ENCODE data around the gene ARFGEF2.
A peak's percentile ranks its signal among the peaks of the same experiment; 100 is the strongest.
"Not testable (repeated sequence)": the region's sequence is repeated elsewhere in the genome, so short reads cannot be mapped to it uniquely, and the experiment has no call there.

The ARFGEF2 gene

DNA sequence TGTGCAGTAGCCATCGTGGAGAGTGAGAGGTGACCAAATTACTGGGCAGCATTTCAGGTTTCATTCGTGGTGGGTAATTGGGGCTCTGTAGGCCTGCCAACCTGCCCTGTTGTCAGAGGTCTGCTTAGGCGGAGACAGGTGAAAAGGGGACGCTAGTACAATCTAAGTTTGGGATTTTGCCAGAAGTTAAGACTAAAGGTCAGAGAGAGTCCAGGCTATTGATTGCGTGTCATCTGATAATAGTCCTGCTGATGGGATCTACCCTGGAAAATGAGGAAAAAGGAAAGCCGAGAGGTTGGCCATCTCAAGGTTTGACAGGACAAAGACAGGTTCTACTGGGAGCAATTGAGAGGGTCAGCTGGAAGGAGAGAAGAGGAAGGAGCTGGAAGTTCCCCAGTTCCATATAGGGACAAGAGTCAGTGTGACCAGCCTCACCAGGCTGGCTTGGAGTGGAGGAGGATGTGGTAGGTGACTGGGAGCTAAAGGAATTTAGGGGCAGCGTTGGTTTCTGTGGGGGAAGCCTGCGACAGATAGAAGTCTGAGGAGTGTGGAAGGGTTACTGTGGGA lies 10.9 kb downstream of the ARFGEF2 start:
- no peak overlapping the region for H3K4me2 ChIP-seq (ENCODE audit: low read depth, low read length, poor library complexity, severe bottlenecking)
- H3K79me2 ChIP-seq (ENCODE audit: insufficient read depth, low read length) = peaks cover 66% of the 10 kb centered on the region
- H3K27me3 ChIP-seq (ENCODE audit: insufficient read depth, low read length, poor library complexity, severe bottlenecking) = no peaks in the 10 kb centered on the region

DNA sequence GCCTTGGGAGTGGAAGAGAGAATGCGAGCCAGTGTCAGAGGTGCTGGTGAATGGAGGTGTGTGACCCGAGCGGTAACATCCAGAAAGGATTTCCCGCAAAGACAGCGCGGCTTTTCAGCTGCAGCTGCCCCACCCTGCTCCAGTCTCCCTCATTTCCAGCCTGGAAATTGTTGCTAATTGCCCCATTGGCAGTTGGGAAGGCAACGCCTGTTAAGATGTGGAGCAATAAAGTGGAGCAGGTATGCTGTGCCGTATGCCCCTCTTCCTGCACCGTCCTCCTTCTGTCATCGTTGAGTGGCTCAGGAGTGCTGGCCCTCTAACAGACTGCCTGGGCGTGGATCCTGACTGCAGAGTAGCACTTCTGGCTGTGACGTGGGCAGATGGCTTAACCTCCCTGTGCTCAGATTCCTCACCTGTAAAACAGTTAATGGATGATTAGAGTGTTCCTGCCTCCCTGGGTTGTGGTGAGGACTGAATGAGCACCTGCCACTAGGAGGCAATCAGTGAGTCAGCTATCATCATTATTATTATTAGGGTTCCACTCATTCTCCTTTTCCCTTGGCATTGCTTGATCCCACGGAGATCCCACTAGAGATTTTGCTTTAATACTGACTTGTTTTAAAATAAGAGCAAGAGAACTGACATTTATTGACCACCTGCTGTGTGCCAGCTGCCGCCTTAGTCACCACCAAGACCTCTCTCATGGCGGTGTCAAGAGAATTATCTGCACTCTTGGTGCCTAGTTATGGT lies 11.7 kb downstream of the ARFGEF2 start:
- Histone ChIP-seq H3K9me3 (ENCODE audit: insufficient read depth, low read depth, low read length) (no peaks in the 10 kb centered on the region), H3K4me3 (ENCODE audit: low read length, poor library complexity, severe bottlenecking) (no peak overlapping the region), H3F3A (ENCODE audit: low read depth) (no peaks in the 10 kb centered on the region), H3K36me3 (ENCODE audit: insufficient read depth, low read length) (no peaks in the 10 kb centered on the region), H4K20me1 (ENCODE audit: insufficient read depth, low read length, poor library complexity, severe bottlenecking) (peaks cover 13% of the 10 kb centered on the region), H3K79me2 (ENCODE audit: insufficient read depth, low read length) (peaks cover 61% of the 10 kb centered on the region), H3K9ac (ENCODE audit: low read depth, low read length, poor library complexity, severe bottlenecking) (no peak overlapping the region), H3K9me2 (replicated peaks; ENCODE audit: low read depth, low read length) (no peaks in the 10 kb centered on the region), H3K4me2 (ENCODE audit: low read depth, low read length, poor library complexity, severe bottlenecking) (no peak overlapping the region), H2AFZ (ENCODE audit: low read length) (no peak overlapping the region), H3K4me1 (ENCODE audit: insufficient read depth, low read length, poor library complexity, severe bottlenecking) (no peaks in the 10 kb centered on the region), H3K27me3 (ENCODE audit: insufficient read depth, low read length, poor library complexity, severe bottlenecking) (no peaks in the 10 kb centered on the region)
- TF ChIP-seq EZH2phosphoT487 (IDR thresholded peaks at IDR 0.05; ENCODE audit: borderline replicate concordance) (no peak), CTCF (conservative IDR thresholded peaks at IDR 0.05; ENCODE audit: low read length) (0 out of 2 replicates have a peak, but pooled peaks have one; percentile 12)

More for the DNA sequence above, 10.9 kb downstream of the ARFGEF2 start:
- Histone ChIP-seq H2AFZ (ENCODE audit: low read length) (no peak overlapping the region), H3F3A (ENCODE audit: low read depth) (no peaks in the 10 kb centered on the region), H3K9me3 (ENCODE audit: insufficient read depth, low read depth, low read length) (no peaks in the 10 kb centered on the region), H4K20me1 (ENCODE audit: insufficient read depth, low read length, poor library complexity, severe bottlenecking) (peaks cover 13% of the 10 kb centered on the region), H3K4me1 (ENCODE audit: insufficient read depth, low read length, poor library complexity, severe bottlenecking) (no peaks in the 10 kb centered on the region), H3K9me2 (replicated peaks; ENCODE audit: low read depth, low read length) (no peaks in the 10 kb centered on the region), H3K4me3 (ENCODE audit: low read length, poor library complexity, severe bottlenecking) (no peak overlapping the region), H3K9ac (ENCODE audit: low read depth, low read length, poor library complexity, severe bottlenecking) (no peak overlapping the region), H3K36me3 (ENCODE audit: insufficient read depth, low read length) (no peaks in the 10 kb centered on the region)
- TF ChIP-seq EZH2phosphoT487 (IDR thresholded peaks at IDR 0.05; ENCODE audit: borderline replicate concordance) (no peak), CTCF (conservative IDR thresholded peaks at IDR 0.05; ENCODE audit: low read length) (no peak)

DNA sequence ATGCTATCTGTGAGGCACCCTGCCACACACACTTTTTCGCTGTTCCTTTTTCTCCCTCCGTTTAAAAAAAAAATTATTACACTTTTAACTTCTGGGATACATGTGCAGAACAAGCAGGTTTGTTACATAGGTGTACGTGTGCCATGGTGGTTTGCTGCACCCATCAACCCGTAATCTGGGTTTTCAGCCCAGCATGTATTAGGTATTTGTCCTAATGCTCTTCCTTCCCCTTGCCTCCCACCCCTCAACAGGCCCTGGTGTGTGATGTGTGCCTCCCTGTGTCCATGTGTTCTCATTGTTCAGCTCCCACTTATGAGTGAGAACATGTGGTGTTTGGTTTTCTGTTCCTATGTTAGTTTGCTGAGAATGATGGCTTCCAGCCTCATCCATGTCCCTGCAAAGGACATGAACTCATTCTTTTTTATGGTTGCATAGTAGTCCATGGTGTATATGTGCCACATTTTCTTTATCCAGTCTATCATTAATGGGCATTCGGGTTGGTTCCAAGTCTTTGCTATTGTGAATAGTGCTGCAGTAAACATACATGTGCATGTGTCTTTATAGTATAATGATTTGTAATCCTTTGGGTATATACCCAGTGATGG lies 12.9 kb downstream of the ARFGEF2 start:
- H3K9me2 ChIP-seq (replicated peaks; ENCODE audit: low read depth, low read length); H3K4me1 ChIP-seq (ENCODE audit: insufficient read depth, low read length, poor library complexity, severe bottlenecking); H3F3A ChIP-seq (ENCODE audit: low read depth); H3K36me3 ChIP-seq (ENCODE audit: insufficient read depth, low read length); H3K4me2 ChIP-seq (ENCODE audit: low read depth, low read length, poor library complexity, severe bottlenecking); H3K9ac ChIP-seq (ENCODE audit: low read depth, low read length, poor library complexity, severe bottlenecking); H2AFZ ChIP-seq (ENCODE audit: low read length); H3K27me3 ChIP-seq (ENCODE audit: insufficient read depth, low read length, poor library complexity, severe bottlenecking); H3K4me3 ChIP-seq (ENCODE audit: low read length, poor library complexity, severe bottlenecking); H3K9me3 ChIP-seq (ENCODE audit: insufficient read depth, low read depth, low read length): not testable (repeated sequence)
- peaks cover 13% of the 10 kb centered on the region for H4K20me1 ChIP-seq (ENCODE audit: insufficient read depth, low read length, poor library complexity, severe bottlenecking)
- H3K79me2 ChIP-seq (ENCODE audit: insufficient read depth, low read length) = peaks cover 57% of the 10 kb centered on the region

GRCh38 chr20:48934966-48935365 lies 13.5 kb downstream of the ARFGEF2 start:
- not testable (repeated sequence) for H2AFZ ChIP-seq (ENCODE audit: low read length); H3K9ac ChIP-seq (ENCODE audit: low read depth, low read length, poor library complexity, severe bottlenecking); H3K27me3 ChIP-seq (ENCODE audit: insufficient read depth, low read length, poor library complexity, severe bottlenecking); H3K4me1 ChIP-seq (ENCODE audit: insufficient read depth, low read length, poor library complexity, severe bottlenecking); H3K9me2 ChIP-seq (replicated peaks; ENCODE audit: low read depth, low read length); H3K4me3 ChIP-seq (ENCODE audit: low read length, poor library complexity, severe bottlenecking); H3K4me2 ChIP-seq (ENCODE audit: low read depth, low read length, poor library complexity, severe bottlenecking); H3K36me3 ChIP-seq (ENCODE audit: insufficient read depth, low read length); H3F3A ChIP-seq (ENCODE audit: low read depth); H3K9me3 ChIP-seq (ENCODE audit: insufficient read depth, low read depth, low read length)
- Histone ChIP-seq H4K20me1 (ENCODE audit: insufficient read depth, low read length, poor library complexity, severe bottlenecking) (peaks cover 11% of the 10 kb centered on the region), H3K79me2 (ENCODE audit: insufficient read depth, low read length) (peaks cover 55% of the 10 kb centered on the region)

DNA sequence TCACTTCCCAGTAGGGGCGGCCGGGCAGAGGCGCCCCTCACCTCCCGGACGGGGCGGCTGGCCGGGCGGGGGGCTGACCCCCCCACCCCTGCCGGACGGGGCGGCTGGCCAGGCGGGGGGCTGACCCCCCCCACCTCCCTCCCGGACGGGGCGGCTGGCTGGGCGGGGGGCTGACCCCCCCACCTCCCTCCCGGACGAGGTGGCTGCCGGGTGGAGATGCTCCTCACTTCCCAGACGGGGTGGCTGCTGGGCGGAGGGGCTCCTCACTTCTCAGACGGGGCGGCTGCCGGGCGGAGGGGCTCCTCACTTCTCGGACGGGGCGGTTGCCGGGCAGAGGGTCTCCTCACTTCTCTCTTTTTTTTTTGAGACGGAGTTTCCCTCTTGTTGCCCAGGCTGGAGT lies 14.7 kb downstream of the ARFGEF2 start:
- H4K20me1 ChIP-seq (ENCODE audit: insufficient read depth, low read length, poor library complexity, severe bottlenecking); H2AFZ ChIP-seq (ENCODE audit: low read length): not testable (repeated sequence)
- H3K79me2 ChIP-seq (ENCODE audit: insufficient read depth, low read length) = peaks cover 46% of the 10 kb centered on the region

More for the DNA sequence above, 14.7 kb downstream of the ARFGEF2 start:
- not testable (repeated sequence) for H3K4me3 ChIP-seq (ENCODE audit: low read length, poor library complexity, severe bottlenecking); H3K9me2 ChIP-seq (replicated peaks; ENCODE audit: low read depth, low read length); H3K27me3 ChIP-seq (ENCODE audit: insufficient read depth, low read length, poor library complexity, severe bottlenecking); H3K4me2 ChIP-seq (ENCODE audit: low read depth, low read length, poor library complexity, severe bottlenecking); H3K9me3 ChIP-seq (ENCODE audit: insufficient read depth, low read depth, low read length); H3K36me3 ChIP-seq (ENCODE audit: insufficient read depth, low read length); H3K4me1 ChIP-seq (ENCODE audit: insufficient read depth, low read length, poor library complexity, severe bottlenecking); H3K9ac ChIP-seq (ENCODE audit: low read depth, low read length, poor library complexity, severe bottlenecking); H3F3A ChIP-seq (ENCODE audit: low read depth)

Measured in Loucy (cell line).